Endodermal cell (in vitro differentiated cells): ENCODE data around the gene TRPC6. TPM values are rescaled to one million over a fixed set of nuclear protein-coding genes. Genes with fewer than 3 reads are reported as not detected.

Experiments used
- DNase-seq: peaks from one replicate; pipeline ENCODE4 v3.0.0-alpha.2; 2017
- H3K27ac ChIP-seq: 2 replicates; pipeline ENCODE4 v1.5.1; 2013; ENCODE audit warnings: mild to moderate bottlenecking, low read depth, low read length, moderate library complexity
- H3K27me3 ChIP-seq: 2 replicates; pipeline ENCODE4 v1.6.1; 2013; ENCODE audit warnings: mild to moderate bottlenecking, low read length, moderate library complexity; ENCODE audit not compliant: insufficient read depth, control insufficient read depth, poor library complexity, severe bottlenecking
- H3K36me3 ChIP-seq: 2 replicates; pipeline ENCODE4 v1.7.0; 2013; ENCODE audit warnings: mild to moderate bottlenecking, low read length, moderate library complexity; ENCODE audit not compliant: control insufficient read depth, insufficient read depth
- H3K4me1 ChIP-seq: one replicate; pipeline ENCODE4 v1.7.0; 2013; ENCODE audit warnings: low read length; ENCODE audit not compliant: control insufficient read depth, insufficient read depth
- H3K4me3 ChIP-seq: 2 replicates; pipeline ENCODE4 v1.5.1; 2013; ENCODE audit warnings: mild to moderate bottlenecking, low read length, moderate library complexity
- H3K9ac ChIP-seq: 2 replicates; pipeline ENCODE4 v1.6.1; 2013; ENCODE audit warnings: mild to moderate bottlenecking, low read length, moderate library complexity; ENCODE audit not compliant: poor library complexity, severe bottlenecking; ENCODE audit errors: extremely low read depth
- H3K9me3 ChIP-seq: 2 replicates; pipeline ENCODE4 v1.6.1; 2013; ENCODE audit warnings: mild to moderate bottlenecking, low read length, moderate library complexity; ENCODE audit not compliant: control insufficient read depth
- H3K27ac Mint-ChIP-seq: 2 replicates; pipeline ENCODE4 v1.8.0; 2020; ENCODE audit warnings: mixed read lengths
- H3K27me3 Mint-ChIP-seq: 2 replicates; pipeline ENCODE4 v1.8.0; 2021; ENCODE audit warnings: mild to moderate bottlenecking, mixed read lengths; ENCODE audit not compliant: insufficient read depth
- H3K36me3 Mint-ChIP-seq: 2 replicates; pipeline ENCODE4 v1.8.0; 2020; ENCODE audit warnings: low read depth, mixed read lengths
- H3K4me1 Mint-ChIP-seq: 2 replicates; pipeline ENCODE4 v1.8.0; 2020; ENCODE audit warnings: mixed read lengths
- H3K4me3 Mint-ChIP-seq: 2 replicates; pipeline ENCODE4 v1.8.0; 2020; ENCODE audit warnings: mild to moderate bottlenecking, moderate library complexity, mixed read lengths
- H3K9me3 Mint-ChIP-seq: 2 replicates; pipeline ENCODE4 v1.8.0; 2020; ENCODE audit warnings: mild to moderate bottlenecking, mixed read lengths
- WGBS, 2 experiments: methylation state at CpG; one replicate each; pipeline versions ENCODE4 v1.1.5 to v1.1.7; 2013; ENCODE audit warnings: missing lambda C conversion rate in 2 of 2, mixed read lengths in 1 of 2; ENCODE audit not compliant: insufficient coverage in 1 of 2, insufficient read length in 1 of 2; 5-methylcytosine and 5-hydroxymethylcytosine counted together
- total RNA-seq, 2 donors: library from RNA; stranded (reverse); fragmentation: NEBNext Ultra II Directional in 1 of 2; extraction: Animal tissue kit (Norgen Biotek cat#: 25700) in 1 of 2; gene quantifications; 2 replicates in 1 of 2; 3 replicates in 1 of 2; pipeline ENCODE4 v1.2.1, GENCODE V29; 2021
- TF ChIP-seq, protein P1 (sequence below): fragments of 200-600 bp; sonication (generic); conservative IDR thresholded peaks from 2 replicates; pipeline ENCODE4 v1.5.0; 2021; ENCODE audit warnings: antibody characterized with exemption, mild to moderate bottlenecking

TRPC6 gene
- total RNA-seq, 2 donors from 2014 or later, result 1.2 to 5.1 TPM

- peaks cover 6% of the 10 kb centered on the region for H3K4me1 Mint-ChIP-seq
- H3K27me3 ChIP-seq, result no peaks in the 10 kb centered on the region
- no peaks in the 10 kb centered on the region for H3K9me3 ChIP-seq
- H3K27ac ChIP-seq, result no peak overlapping the region
- DNase-seq, result no peak
- H3K27ac Mint-ChIP-seq, result no peak overlapping the region
- WGBS, 2 experiments, result 95% methylated on average over 2 to 3 of the region's 3 CpGs
- H3K4me3 ChIP-seq, result no peak overlapping the region
- no peaks in the 10 kb centered on the region for H3K4me1 ChIP-seq
- H3K36me3 Mint-ChIP-seq, result no peaks in the 10 kb centered on the region
- H3K9me3 Mint-ChIP-seq, result no peaks in the 10 kb centered on the region
- H3K9ac ChIP-seq, result no peak overlapping the region
- H3K36me3 ChIP-seq, result no peaks in the 10 kb centered on the region
- TF ChIP-seq, protein P1, sequence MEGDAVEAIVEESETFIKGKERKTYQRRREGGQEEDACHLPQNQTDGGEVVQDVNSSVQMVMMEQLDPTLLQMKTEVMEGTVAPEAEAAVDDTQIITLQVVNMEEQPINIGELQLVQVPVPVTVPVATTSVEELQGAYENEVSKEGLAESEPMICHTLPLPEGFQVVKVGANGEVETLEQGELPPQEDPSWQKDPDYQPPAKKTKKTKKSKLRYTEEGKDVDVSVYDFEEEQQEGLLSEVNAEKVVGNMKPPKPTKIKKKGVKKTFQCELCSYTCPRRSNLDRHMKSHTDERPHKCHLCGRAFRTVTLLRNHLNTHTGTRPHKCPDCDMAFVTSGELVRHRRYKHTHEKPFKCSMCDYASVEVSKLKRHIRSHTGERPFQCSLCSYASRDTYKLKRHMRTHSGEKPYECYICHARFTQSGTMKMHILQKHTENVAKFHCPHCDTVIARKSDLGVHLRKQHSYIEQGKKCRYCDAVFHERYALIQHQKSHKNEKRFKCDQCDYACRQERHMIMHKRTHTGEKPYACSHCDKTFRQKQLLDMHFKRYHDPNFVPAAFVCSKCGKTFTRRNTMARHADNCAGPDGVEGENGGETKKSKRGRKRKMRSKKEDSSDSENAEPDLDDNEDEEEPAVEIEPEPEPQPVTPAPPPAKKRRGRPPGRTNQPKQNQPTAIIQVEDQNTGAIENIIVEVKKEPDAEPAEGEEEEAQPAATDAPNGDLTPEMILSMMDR, result no peak
- no peaks in the 10 kb centered on the region for H3K27me3 Mint-ChIP-seq
- no peak overlapping the region for H3K4me3 Mint-ChIP-seq
These were observed 148.3 kb downstream of the TRPC6 start for GRCh38 chr11:101435408-101435973.

DNA sequence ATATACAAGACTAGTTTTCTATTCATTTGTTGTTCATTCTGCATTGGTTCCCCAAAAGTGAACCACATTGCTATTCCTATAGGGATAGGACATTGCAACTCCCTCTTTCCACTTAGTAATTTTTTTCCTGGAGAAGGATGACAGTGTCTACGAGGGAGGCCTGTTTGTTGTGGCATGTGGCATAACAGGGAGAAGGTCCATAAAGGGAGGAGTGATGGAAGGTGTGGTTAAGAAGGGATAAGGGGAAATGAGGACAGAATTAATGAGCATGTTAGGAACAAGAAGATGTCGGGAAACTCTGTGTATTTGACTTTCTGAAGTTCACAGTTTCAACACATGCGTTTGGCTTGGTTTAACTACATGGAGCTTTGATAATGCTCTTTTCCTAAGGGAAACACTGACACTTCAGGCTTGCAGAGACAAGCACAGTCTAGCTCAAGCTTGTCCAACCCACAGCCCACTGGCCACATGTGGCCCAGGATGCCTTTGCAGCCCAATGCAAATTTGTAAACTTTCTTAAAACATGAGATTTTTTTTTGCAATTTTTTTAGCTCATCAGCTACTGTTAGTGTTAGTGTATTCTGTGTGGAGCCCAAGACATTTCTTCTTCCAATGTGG lies 149.7 kb downstream of the TRPC6 start:
- no peaks in the 10 kb centered on the region for H3K9me3 Mint-ChIP-seq
- no peaks in the 10 kb centered on the region for H3K27me3 Mint-ChIP-seq
- no peaks in the 10 kb centered on the region for H3K4me1 ChIP-seq
- peaks cover 19% of the 10 kb centered on the region for H3K4me1 Mint-ChIP-seq
- H3K27ac Mint-ChIP-seq, result no peak overlapping the region
- TF ChIP-seq, protein P1, result no peak
- no peak for DNase-seq
- no peak overlapping the region for H3K27ac ChIP-seq
- no peaks in the 10 kb centered on the region for H3K36me3 ChIP-seq
- WGBS, 2 experiments, result 90% methylated on average over 3 of the region's 3 CpGs; no CpG with 5 or more reads in 1 of the 2 experiments
- H3K4me3 ChIP-seq, result no peak overlapping the region
- no peaks in the 10 kb centered on the region for H3K36me3 Mint-ChIP-seq
- H3K4me3 Mint-ChIP-seq, result no peak overlapping the region
- no peaks in the 10 kb centered on the region for H3K27me3 ChIP-seq
- no peaks in the 10 kb centered on the region for H3K9me3 ChIP-seq
- no peak overlapping the region for H3K9ac ChIP-seq

- H3K4me1 Mint-ChIP-seq, result peaks cover 21% of the 10 kb centered on the region
- TF ChIP-seq, protein P1, result no peak
- H3K36me3 ChIP-seq, result no peaks in the 10 kb centered on the region
- H3K27me3 Mint-ChIP-seq, result no peaks in the 10 kb centered on the region
- H3K27ac Mint-ChIP-seq, result no peak overlapping the region
- peaks cover 4% of the 10 kb centered on the region for H3K9me3 ChIP-seq
- H3K9ac ChIP-seq, result no peak overlapping the region
- no peaks in the 10 kb centered on the region for H3K36me3 Mint-ChIP-seq
- no peak overlapping the region for H3K27ac ChIP-seq
- H3K4me3 ChIP-seq, result no peak overlapping the region
- DNase-seq, result no peak
- 90 to 92% methylated on average over 3 of the region's 4 CpGs for whole genome bisulfite sequencing, 2 experiments
- no peak overlapping the region for H3K4me3 Mint-ChIP-seq
- H3K4me1 ChIP-seq, result no peaks in the 10 kb centered on the region
- no peaks in the 10 kb centered on the region for H3K9me3 Mint-ChIP-seq
- H3K27me3 ChIP-seq, result no peaks in the 10 kb centered on the region
These were observed 150.7 kb downstream of the TRPC6 start for GRCh38 chr11:101433151-101433550.
